RWPE2 (cell line): ENCODE results near the gene ATXN2.

Source experiments
- ATAC-seq: fragments of 200-7000 bp; cut with Tn5 transposase; 3 replicates; pipeline ENCODE4 v1.9.1; 2021; ENCODE audit warnings: low read depth
- DNase-seq: peaks from one replicate; pipeline ENCODE4 v3.0.0-alpha.2; 2020; ENCODE audit warnings: low spot score
- H3K27ac ChIP-seq: fragments of 450-650 bp; 2 replicates; pipeline ENCODE4 v1.5.1; 2017; ENCODE audit warnings: mild to moderate bottlenecking; ENCODE audit not compliant: poor library complexity, severe bottlenecking
- H3K27me3 ChIP-seq: fragments of 250-450 bp; sonication (Bioruptor Pico); 2 replicates; pipeline ENCODE4 v1.5.1; 2021; ENCODE audit warnings: mild to moderate bottlenecking, moderate library complexity; ENCODE audit not compliant: insufficient read depth, poor library complexity, severe bottlenecking
- H3K36me3 ChIP-seq: fragments of 250-450 bp; sonication (Bioruptor Pico); 2 replicates; pipeline ENCODE4 v1.5.1; 2020; ENCODE audit warnings: low read depth, mild to moderate bottlenecking, moderate library complexity
- H3K4me1 ChIP-seq: fragments of 250-450 bp; sonication (Bioruptor Pico); 2 replicates; pipeline ENCODE4 v1.5.1; 2021; ENCODE audit warnings: mild to moderate bottlenecking, moderate library complexity; ENCODE audit not compliant: insufficient read depth, poor library complexity, severe bottlenecking
- H3K4me3 ChIP-seq: fragments of 250-450 bp; sonication (Bioruptor Pico); 2 replicates; pipeline ENCODE4 v1.5.1; 2021; ENCODE audit warnings: mild to moderate bottlenecking, moderate library complexity; ENCODE audit not compliant: severe bottlenecking
- H3K9me3 ChIP-seq: fragments of 250-450 bp; sonication (Bioruptor Pico); 2 replicates; pipeline ENCODE4 v1.5.1; 2021; ENCODE audit warnings: mild to moderate bottlenecking, moderate library complexity; ENCODE audit not compliant: severe bottlenecking
- TF ChIP-seq, protein P1 (sequence below): fragments of 450-650 bp; IDR thresholded peaks from one replicate; pipeline ENCODE4 v1.5.1; 2017; ENCODE audit warnings: mild to moderate bottlenecking, moderate library complexity; ENCODE audit not compliant: poor library complexity, severe bottlenecking

The ATXN2 gene

DNA sequence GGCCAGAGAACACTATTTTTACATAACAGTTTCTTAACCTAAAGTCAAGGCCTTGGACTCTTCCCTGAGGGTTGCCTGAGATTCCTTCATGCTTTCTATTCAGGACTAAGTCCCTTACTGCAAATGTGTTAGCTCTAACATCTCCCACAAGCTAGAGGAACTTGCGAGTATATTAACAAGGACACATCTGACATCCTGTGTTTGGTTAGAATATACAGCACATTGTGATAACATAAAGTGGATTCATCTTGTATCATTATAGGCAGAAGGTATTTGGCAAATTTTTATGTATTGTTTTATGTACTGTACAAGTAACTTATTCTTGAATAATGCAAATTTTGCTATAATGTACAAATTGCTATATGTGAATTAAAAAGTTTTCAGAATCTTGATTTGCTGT, 147.9 kb downstream of the ATXN2 start:
- Histone ChIP-seq H3K27ac (no peak overlapping the region), H3K9me3 (no peaks in the 10 kb centered on the region), H3K36me3 (peaks cover 79% of the 10 kb centered on the region), H3K4me1 (peaks cover 3% of the 10 kb centered on the region), H3K27me3 (no peaks in the 10 kb centered on the region), H3K4me3 (no peak overlapping the region)
- TF ChIP-seq, protein P1, sequence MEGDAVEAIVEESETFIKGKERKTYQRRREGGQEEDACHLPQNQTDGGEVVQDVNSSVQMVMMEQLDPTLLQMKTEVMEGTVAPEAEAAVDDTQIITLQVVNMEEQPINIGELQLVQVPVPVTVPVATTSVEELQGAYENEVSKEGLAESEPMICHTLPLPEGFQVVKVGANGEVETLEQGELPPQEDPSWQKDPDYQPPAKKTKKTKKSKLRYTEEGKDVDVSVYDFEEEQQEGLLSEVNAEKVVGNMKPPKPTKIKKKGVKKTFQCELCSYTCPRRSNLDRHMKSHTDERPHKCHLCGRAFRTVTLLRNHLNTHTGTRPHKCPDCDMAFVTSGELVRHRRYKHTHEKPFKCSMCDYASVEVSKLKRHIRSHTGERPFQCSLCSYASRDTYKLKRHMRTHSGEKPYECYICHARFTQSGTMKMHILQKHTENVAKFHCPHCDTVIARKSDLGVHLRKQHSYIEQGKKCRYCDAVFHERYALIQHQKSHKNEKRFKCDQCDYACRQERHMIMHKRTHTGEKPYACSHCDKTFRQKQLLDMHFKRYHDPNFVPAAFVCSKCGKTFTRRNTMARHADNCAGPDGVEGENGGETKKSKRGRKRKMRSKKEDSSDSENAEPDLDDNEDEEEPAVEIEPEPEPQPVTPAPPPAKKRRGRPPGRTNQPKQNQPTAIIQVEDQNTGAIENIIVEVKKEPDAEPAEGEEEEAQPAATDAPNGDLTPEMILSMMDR = no peak
- DNase-seq = no peak
- ATAC-seq = no peak

DNA sequence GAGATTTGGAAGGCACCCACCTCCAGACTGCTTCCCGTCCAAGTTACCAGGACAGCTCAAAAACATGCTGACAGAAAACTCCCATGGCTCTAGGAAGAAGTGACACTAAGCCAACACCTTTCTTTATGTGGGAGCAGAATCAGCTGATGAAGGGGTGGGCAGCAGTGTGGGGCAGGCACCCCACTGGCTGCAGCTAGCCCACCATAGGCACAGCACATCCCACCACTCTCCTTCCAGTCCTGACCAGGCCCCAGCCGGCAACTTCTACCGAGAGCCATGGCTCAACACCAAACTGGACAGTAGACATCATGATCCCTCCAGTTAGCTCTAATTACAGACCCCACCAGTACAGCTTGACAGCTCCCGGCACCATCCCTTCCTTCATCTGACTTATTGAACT, 148.4 kb downstream of the ATXN2 start:
- DNase-seq (no peak), ATAC-seq (no peak)
- no peaks in the 10 kb centered on the region for H3K9me3 ChIP-seq
- H3K27me3 ChIP-seq = no peaks in the 10 kb centered on the region
- H3K4me1 ChIP-seq = peaks cover 8% of the 10 kb centered on the region
- H3K27ac ChIP-seq = no peak overlapping the region
- H3K4me3 ChIP-seq = no peak overlapping the region
- TF ChIP-seq, protein P1 = no peak
- peaks cover 74% of the 10 kb centered on the region for H3K36me3 ChIP-seq

DNA sequence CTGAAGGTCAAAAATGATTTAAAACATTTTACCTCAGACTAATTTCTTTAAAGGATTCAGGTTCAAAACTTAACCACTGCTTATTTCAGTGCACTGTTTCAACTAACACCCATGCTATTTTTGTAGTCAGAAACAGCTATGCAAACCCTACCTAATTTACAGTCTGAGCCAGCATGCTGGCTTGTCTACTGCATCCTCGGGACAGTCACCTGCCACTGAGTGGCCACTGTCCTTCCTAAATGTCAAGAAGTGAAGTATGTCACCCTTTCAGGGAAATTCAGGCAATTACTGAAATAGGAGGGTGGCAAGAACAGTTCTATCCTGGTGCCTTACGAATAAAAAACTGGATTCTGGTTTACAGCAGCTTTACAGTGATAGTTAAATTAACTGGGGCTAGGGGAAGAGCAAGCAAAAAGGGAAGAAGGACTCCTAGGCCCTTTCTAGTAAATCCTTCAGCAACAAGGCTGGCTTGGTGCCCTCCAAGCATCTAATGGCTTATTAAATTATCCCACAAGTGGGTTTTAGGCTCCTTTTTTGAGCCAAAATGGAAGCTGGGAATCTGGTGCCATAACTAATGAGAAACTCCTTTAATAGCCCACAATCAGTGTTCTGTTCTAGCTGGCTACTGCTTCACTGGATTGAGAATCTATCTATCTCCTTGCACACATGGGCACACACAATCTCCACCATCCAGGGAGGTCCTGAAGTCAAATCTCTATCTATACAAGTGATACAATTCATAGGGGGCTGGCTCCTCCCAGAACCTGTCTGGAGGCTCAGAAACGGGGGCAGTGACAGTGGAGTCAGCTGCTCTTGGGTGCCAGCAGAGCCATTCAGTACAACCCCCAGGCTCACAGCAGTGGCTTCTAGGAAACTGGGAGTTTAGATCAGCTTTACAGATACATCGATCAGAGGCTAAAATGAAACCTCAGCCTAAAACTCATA, 150.0 kb downstream of the ATXN2 start:
- peaks cover 63% of the 10 kb centered on the region for H3K36me3 ChIP-seq
- no peaks in the 10 kb centered on the region for H3K9me3 ChIP-seq
- ATAC-seq = no peak
- no peak overlapping the region for H3K4me3 ChIP-seq
- no peaks in the 10 kb centered on the region for H3K27me3 ChIP-seq
- H3K27ac ChIP-seq = no peak overlapping the region
- peaks cover 8% of the 10 kb centered on the region for H3K4me1 ChIP-seq
- DNase-seq = no peak
- TF ChIP-seq, protein P1 = no peak

DNA sequence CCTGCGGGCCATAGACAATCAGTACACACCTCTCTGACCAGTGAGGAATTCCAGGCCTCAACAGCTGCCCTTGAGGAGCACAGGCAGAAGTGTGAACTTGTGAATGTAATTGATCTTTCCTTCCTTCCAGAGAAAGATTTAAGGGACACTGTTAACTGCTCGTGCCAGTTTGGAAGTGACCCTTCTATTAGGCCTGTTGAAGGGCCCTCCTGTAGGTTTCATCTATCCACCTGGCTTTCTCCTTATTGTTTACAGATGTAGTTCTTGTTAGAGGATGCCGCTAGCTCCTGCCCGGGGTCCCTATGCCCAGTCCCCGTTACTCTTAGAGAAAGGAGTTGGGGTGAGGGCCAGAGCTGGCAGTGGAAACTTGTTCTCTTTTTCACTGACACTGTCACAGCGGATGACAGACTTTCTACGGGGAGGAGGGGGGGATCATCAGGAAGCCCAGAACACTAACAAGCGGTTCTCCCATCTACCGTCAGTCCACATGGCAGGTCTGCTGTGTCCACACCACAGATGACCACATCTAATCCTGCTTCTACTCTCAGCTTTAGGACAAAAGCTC, 150.8 kb downstream of the ATXN2 start:
- Histone ChIP-seq H3K4me1 (peaks cover 10% of the 10 kb centered on the region), H3K27ac (no peak overlapping the region), H3K27me3 (no peaks in the 10 kb centered on the region), H3K36me3 (peaks cover 57% of the 10 kb centered on the region), H3K4me3 (no peak overlapping the region), H3K9me3 (no peaks in the 10 kb centered on the region)
- ATAC-seq (no peak), DNase-seq (no peak)
- TF ChIP-seq, protein P1 = no peak
